Lower lobe of right lung (tissue), 2 donors: ENCODE data around the gene DLGAP1. TPM values are rescaled to one million over a fixed set of nuclear protein-coding genes. Genes with fewer than 3 reads are reported as not detected.

Source experiments
- ATAC-seq, 2 donors: fragments of 200-7000 bp; cut with Tn5 transposase; one replicate each; pipeline ENCODE4 v1.9.1; 2020 to 2022; ENCODE audit warnings: mild to moderate bottlenecking in 2 of 2, moderate library complexity in 2 of 2
- DNase-seq: peaks from one replicate; pipeline ENCODE4 v3.0.0-alpha.2; 2020
- H3K27ac ChIP-seq: fragments of 200-600 bp; one replicate; pipeline ENCODE4 v1.8.0; 2022
- H3K27me3 ChIP-seq: fragments of 200-600 bp; one replicate; pipeline ENCODE4 v1.8.0; 2022; ENCODE audit warnings: low read depth
- H3K36me3 ChIP-seq: fragments of 200-600 bp; one replicate; pipeline ENCODE4 v1.8.0; 2022; ENCODE audit warnings: mild to moderate bottlenecking
- H3K4me1 ChIP-seq: fragments of 200-600 bp; one replicate; pipeline ENCODE4 v1.8.0; 2022
- H3K4me3 ChIP-seq: fragments of 200-600 bp; one replicate; pipeline ENCODE4 v1.8.0; 2022; ENCODE audit warnings: mild to moderate bottlenecking
- H3K9me3 ChIP-seq: fragments of 200-600 bp; one replicate; pipeline ENCODE4 v1.8.0; 2022
- intact Hi-C: fragments of 100-400 bp; cut with DNase I; formaldehyde crosslinking; loops from one replicate; pipeline ENCODE4 v1.11.0; 2022
- total RNA-seq: library from RNA; stranded (reverse); fragmentation: NEBNext Ultra II Directional; extraction: Animal tissue kit (Norgen Biotek cat#: 25700); gene quantifications from one replicate; pipeline ENCODE4 v1.2.1, GENCODE V29; 2021
- TF ChIP-seq, protein P1 (sequence below): fragments of 200-600 bp; IDR thresholded peaks from one replicate; pipeline ENCODE4 v1.8.0; 2022; ENCODE audit warnings: antibody characterized with exemption, mild to moderate bottlenecking
- donor health status: DM: no; HTN: yes; CAD: no; lungs with severe emphysema.

The DLGAP1 gene
- total RNA-seq, 1 donor from 2014 or later = 3.8 TPM

DNA sequence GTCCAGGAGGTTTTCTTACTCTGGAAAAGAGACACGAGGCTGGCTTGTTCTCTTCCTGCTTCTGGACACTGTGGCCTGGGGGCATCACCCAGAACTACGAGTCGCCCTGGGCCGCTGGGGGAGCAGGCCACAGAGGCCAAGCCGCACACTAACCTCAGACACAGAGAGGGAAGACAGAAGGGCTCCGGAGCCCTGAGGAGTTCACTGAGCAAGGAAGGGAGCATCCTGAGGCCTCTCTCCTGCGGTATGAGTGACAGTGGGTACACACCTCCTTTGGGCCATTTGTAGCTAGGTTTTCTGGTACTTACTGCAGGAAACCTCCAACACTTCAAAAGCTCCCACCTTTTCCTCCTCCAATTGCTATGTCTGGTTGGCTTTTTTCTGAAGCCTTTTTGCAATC, 494.1 kb downstream of the DLGAP1 start:
- Histone ChIP-seq H3K27me3 (no peaks in the 10 kb centered on the region), H3K4me1 (no peaks in the 10 kb centered on the region), H3K36me3 (no peaks in the 10 kb centered on the region), H3K27ac (no peak overlapping the region), H3K4me3 (no peak overlapping the region), H3K9me3 (no peaks in the 10 kb centered on the region)
- DNase-seq (no peak), ATAC-seq (peak in 1 of 2 donors; percentile 41)
- TF ChIP-seq, protein P1, sequence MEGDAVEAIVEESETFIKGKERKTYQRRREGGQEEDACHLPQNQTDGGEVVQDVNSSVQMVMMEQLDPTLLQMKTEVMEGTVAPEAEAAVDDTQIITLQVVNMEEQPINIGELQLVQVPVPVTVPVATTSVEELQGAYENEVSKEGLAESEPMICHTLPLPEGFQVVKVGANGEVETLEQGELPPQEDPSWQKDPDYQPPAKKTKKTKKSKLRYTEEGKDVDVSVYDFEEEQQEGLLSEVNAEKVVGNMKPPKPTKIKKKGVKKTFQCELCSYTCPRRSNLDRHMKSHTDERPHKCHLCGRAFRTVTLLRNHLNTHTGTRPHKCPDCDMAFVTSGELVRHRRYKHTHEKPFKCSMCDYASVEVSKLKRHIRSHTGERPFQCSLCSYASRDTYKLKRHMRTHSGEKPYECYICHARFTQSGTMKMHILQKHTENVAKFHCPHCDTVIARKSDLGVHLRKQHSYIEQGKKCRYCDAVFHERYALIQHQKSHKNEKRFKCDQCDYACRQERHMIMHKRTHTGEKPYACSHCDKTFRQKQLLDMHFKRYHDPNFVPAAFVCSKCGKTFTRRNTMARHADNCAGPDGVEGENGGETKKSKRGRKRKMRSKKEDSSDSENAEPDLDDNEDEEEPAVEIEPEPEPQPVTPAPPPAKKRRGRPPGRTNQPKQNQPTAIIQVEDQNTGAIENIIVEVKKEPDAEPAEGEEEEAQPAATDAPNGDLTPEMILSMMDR = no peak
- intact Hi-C loops = no loop called here

DNA sequence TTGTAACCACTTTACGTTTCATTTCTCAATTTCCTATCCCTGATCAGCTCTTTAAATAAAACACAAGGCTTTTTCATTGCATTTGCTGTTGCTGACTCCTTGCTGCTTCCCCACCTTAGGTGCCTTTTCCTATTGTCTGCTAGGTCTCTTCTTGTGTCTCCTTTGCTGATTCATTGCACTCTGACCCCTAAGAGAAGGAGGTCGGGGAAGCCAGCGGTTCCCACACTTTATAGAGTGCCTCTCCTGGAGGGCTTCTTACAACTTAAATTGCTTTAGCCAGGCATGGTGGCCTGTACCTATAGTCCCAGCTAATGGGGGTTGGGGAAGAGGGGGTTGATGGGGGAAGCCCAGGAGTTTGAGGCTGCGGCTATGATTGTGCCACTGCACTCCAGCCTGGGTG, 495.0 kb downstream of the DLGAP1 start:
- intact Hi-C loops = no loop called here
- Histone ChIP-seq H3K27ac (no peak overlapping the region), H3K36me3 (no peaks in the 10 kb centered on the region), H3K9me3 (no peaks in the 10 kb centered on the region), H3K27me3 (no peaks in the 10 kb centered on the region), H3K4me1 (no peaks in the 10 kb centered on the region), H3K4me3 (no peak overlapping the region)
- ATAC-seq (no peak), DNase-seq (no peak)
- TF ChIP-seq, protein P1 = no peak

DNA sequence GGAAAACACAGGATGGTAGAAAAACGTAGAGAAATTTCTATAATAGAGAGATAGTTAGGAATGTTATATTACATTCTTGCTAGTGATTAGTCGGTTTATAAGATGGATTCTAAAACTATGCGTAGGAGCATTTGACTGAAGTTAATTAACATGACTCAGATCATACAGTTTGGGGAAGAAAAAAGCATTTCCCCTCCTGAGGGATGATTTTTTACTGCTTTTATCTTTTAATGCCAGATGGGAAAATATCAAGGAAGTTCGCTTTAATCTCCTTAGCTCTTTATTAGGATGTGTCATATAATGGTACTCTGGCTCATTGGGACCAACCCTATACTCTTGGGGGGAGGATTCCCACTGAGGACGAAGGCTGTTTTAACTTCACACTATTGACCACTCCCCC, 503.1 kb downstream of the DLGAP1 start:
- H3K27me3 ChIP-seq = no peaks in the 10 kb centered on the region
- TF ChIP-seq, protein P1 = no peak
- H3K4me3 ChIP-seq = no peak overlapping the region
- DNase-seq (no peak), ATAC-seq (no peak)
- H3K4me1 ChIP-seq = no peaks in the 10 kb centered on the region
- intact Hi-C loops = no loop called here
- H3K36me3 ChIP-seq = no peaks in the 10 kb centered on the region
- no peak overlapping the region for H3K27ac ChIP-seq
- no peaks in the 10 kb centered on the region for H3K9me3 ChIP-seq

DNA sequence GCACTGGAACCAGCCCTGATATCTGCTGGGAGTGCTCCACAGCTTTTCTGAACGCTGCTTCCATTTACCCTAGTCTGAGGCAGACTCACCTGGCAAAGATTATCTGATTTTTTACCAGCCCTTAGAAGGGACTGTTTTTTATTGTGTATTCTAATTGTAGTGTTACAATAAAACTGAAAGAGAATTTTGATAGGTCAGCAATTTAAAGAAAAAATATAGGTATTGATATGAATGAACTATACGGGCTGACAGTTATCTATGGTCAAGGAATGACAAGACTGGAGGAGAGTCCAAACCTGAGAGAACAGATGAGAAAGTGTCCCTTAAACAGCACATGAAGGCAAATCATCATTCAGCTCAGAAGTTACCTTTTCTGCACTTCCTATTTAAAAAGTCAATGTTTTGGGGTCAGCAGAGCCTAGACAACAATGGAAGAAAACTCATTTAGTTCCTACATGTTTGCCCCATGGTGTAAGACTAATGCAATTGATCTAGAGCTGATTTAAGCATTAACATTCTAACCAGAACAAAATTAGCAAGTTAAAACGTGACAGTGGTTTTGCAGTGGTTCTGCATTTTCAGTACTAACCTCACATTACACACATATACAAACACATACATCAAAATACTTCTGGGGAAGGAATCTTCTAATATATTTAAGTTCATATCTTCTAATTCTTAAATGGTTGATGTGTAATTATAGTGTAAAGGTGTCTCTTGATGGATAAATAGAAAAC, 504.3 kb downstream of the DLGAP1 start:
- DNase-seq (no peak), ATAC-seq (no peak)
- no peaks in the 10 kb centered on the region for H3K9me3 ChIP-seq
- H3K36me3 ChIP-seq = no peaks in the 10 kb centered on the region
- TF ChIP-seq, protein P1 = no peak
- H3K4me1 ChIP-seq = no peaks in the 10 kb centered on the region
- H3K4me3 ChIP-seq = no peak overlapping the region
- no peak overlapping the region for H3K27ac ChIP-seq
- H3K27me3 ChIP-seq = no peaks in the 10 kb centered on the region
- intact Hi-C loops = no loop called here

DNA sequence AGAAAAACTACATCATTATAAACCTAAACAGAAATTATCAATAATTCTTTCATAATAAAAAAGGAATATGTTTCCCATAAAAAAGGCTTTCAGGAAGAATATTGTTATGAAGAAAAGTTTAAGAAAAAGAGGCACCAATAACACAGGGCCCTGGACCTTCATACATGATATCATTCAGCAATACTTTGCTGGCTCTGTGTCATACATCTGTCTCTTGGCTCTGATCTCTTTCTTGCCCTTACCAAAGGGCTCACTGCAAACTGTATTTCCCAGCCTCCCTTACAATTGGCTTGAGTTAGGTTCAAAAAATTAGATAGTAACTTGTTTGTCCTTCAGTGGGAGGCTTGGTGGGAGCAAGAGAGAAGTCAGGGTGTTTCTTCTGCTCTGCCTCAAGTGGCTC, 506.1 kb downstream of the DLGAP1 start:
- no peaks in the 10 kb centered on the region for H3K27me3 ChIP-seq
- TF ChIP-seq, protein P1 = no peak

More for the DNA sequence above, 506.1 kb downstream of the DLGAP1 start:
- no peaks in the 10 kb centered on the region for H3K9me3 ChIP-seq
- no peak for DNase-seq
- H3K36me3 ChIP-seq = no peaks in the 10 kb centered on the region
- ATAC-seq = no peak
- H3K4me3 ChIP-seq = no peak overlapping the region
- intact Hi-C loops = no loop called here
- no peak overlapping the region for H3K27ac ChIP-seq
- no peaks in the 10 kb centered on the region for H3K4me1 ChIP-seq
